Neuronal stem cell (in vitro differentiated cells): Measurements from ENCODE around the gene CHN2.

Experiments used
- DNase-seq: peaks from one replicate; pipeline ENCODE4 v3.0.0-alpha.2; 2013; ENCODE audit warnings: low spot score
- H2AFZ ChIP-seq: one replicate; pipeline ENCODE4 v1.6.1; 2013; ENCODE audit warnings: mild to moderate bottlenecking, low read length, inconsistent platforms
- H2AK5ac ChIP-seq: 2 replicates; pipeline ENCODE4 v1.6.1; 2013; ENCODE audit warnings: low read depth, mild to moderate bottlenecking, inconsistent platforms, low read length, moderate library complexity, mixed read lengths
- H2BK120ac ChIP-seq: 2 replicates; pipeline ENCODE4 v1.6.1; 2013; ENCODE audit warnings: low read depth, mild to moderate bottlenecking, inconsistent platforms, low read length, moderate library complexity, mixed read lengths
- H2BK12ac ChIP-seq: one replicate; pipeline ENCODE4 v1.6.1; 2013; ENCODE audit warnings: low read length, inconsistent platforms
- H2BK15ac ChIP-seq: 2 replicates; pipeline ENCODE4 v1.6.1; 2013; ENCODE audit warnings: mild to moderate bottlenecking, low read length, inconsistent platforms, mixed read lengths
- H2BK5ac ChIP-seq: one replicate; pipeline ENCODE4 v1.6.1; 2013; ENCODE audit warnings: inconsistent platforms, mild to moderate bottlenecking, low read length, moderate library complexity
- H3K14ac ChIP-seq: one replicate; pipeline ENCODE4 v1.6.1; 2013; ENCODE audit warnings: low read length, inconsistent platforms
- H3K18ac ChIP-seq: 2 replicates; pipeline ENCODE4 v1.6.1; 2013; ENCODE audit warnings: low read length, inconsistent platforms
- H3K23ac ChIP-seq: 2 replicates; pipeline ENCODE4 v1.6.1; 2013; ENCODE audit warnings: low read depth, mild to moderate bottlenecking, mixed read lengths, low read length, inconsistent platforms; ENCODE audit not compliant: poor library complexity
- H3K27ac ChIP-seq: replicated peaks from 3 replicates; pipeline ENCODE4 v1.5.1; 2013; ENCODE audit warnings: low read length, inconsistent platforms
- H3K27me3 ChIP-seq, 3 experiments: 2 replicates each; pipeline ENCODE4 v1.6.1; 2013; ENCODE audit warnings: low read length in 3 of 3, mild to moderate bottlenecking in 2 of 3, inconsistent platforms in 1 of 3, low read depth in 1 of 3, mixed read lengths in 1 of 3, moderate library complexity in 1 of 3; ENCODE audit not compliant: control insufficient read depth in 3 of 3, insufficient read depth in 3 of 3
- H3K36me3 ChIP-seq, 2 donors: replicated peaks in 1 of 2; 2 replicates each; pipeline ENCODE4 v1.6.1; 2013; ENCODE audit warnings: low read length in 2 of 2; ENCODE audit not compliant: control insufficient read depth in 2 of 2, insufficient read depth in 2 of 2
- H3K4ac ChIP-seq: 2 replicates; pipeline ENCODE4 v1.6.1; 2013; ENCODE audit warnings: inconsistent platforms, mild to moderate bottlenecking, low read length, moderate library complexity
- H3K4me1 ChIP-seq, 2 donors: 1 replicate in 1 of 2; 2 replicates in 1 of 2; pipeline ENCODE4 v1.6.1; 2013; ENCODE audit warnings: low read length in 2 of 2, low read depth in 1 of 2; ENCODE audit not compliant: control insufficient read depth in 2 of 2, insufficient read depth in 1 of 2
- H3K4me2 ChIP-seq: one replicate; pipeline ENCODE4 v1.6.1; 2013; ENCODE audit warnings: mild to moderate bottlenecking, low read length, inconsistent platforms; ENCODE audit not compliant: insufficient read depth, poor library complexity, severe bottlenecking
- H3K4me3 ChIP-seq, 2 donors: 2 replicates each; pipeline ENCODE4 v1.5.1; 2013; ENCODE audit warnings: low read length in 2 of 2, mild to moderate bottlenecking in 2 of 2, inconsistent platforms in 1 of 2, moderate library complexity in 1 of 2
- H3K79me1 ChIP-seq: one replicate; pipeline ENCODE4 v1.6.1; 2013; ENCODE audit warnings: low read depth, mild to moderate bottlenecking, inconsistent platforms, low read length, moderate library complexity
- H3K9ac ChIP-seq: one replicate; pipeline ENCODE4 v1.6.1; 2013; ENCODE audit warnings: mild to moderate bottlenecking, low read depth, low read length, inconsistent platforms; ENCODE audit not compliant: poor library complexity
- H3K9me3 ChIP-seq, 2 donors: replicated peaks in 1 of 2; 2 replicates each; pipeline versions ENCODE3 to v1.6.1; 2013; ENCODE audit warnings: low read length in 2 of 2, mild to moderate bottlenecking in 2 of 2, inconsistent platforms in 1 of 2, low read depth in 1 of 2, mixed read lengths in 1 of 2, moderate library complexity in 1 of 2; ENCODE audit not compliant: control insufficient read depth in 2 of 2, insufficient read depth in 1 of 2
- H4K8ac ChIP-seq: one replicate; pipeline ENCODE4 v1.6.1; 2013; ENCODE audit warnings: low read depth, mild to moderate bottlenecking, inconsistent platforms, low read length, moderate library complexity
- H4K91ac ChIP-seq: one replicate; pipeline ENCODE4 v1.6.1; 2013; ENCODE audit warnings: low read length, low read depth, mild to moderate bottlenecking, inconsistent platforms; ENCODE audit not compliant: poor library complexity
- WGBS, 2 donors: extraction: QIAGEN DNeasy Blood & Tissue Kit; methylation state at CpG; one replicate each; pipeline ENCODE4 v1.1.7; 2013; ENCODE audit warnings: missing lambda C conversion rate in 2 of 2, mixed read lengths in 1 of 2; ENCODE audit not compliant: insufficient read length in 2 of 2, insufficient replicate concordance in 1 of 2; ENCODE audit errors: extremely low coverage in 2 of 2; 5-methylcytosine and 5-hydroxymethylcytosine counted together

Gene CHN2

DNA sequence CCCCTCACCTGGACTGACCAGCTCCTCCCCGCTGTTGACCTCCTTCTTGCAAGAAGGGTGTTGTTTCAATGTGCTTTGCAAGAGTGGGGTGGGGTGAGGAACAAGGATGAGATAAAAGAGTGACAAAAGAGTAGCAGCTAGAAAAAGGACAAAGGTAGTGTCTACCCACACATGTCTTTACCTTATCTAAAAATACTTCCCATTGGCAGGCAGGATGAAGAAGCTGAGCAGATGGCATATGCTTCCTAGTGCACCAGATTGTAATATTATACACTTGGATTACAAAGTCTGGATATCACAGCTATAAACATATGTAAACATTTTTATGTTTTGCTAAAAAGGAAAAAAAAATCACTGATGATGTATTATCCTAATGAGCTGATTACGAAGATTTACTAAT, 34.5 kb downstream of the CHN2 start:
- H2BK12ac ChIP-seq = no peak overlapping the region
- WGBS, 2 donors = no CpG with 5 or more reads among the region's 2 CpGs

GRCh38 chr7:29229946-29230345, 35.4 kb downstream of the CHN2 start:
- Histone ChIP-seq H4K91ac (no peak overlapping the region), H2BK15ac (no peak overlapping the region), H3K23ac (no peak overlapping the region), H3K9ac (no peak overlapping the region), H3K4me3 (no peak overlapping the region), H2AK5ac (no peak overlapping the region), H3K27me3 (no peaks in the 10 kb centered on the region), H2BK5ac (no peak overlapping the region), H3K4ac (no peak overlapping the region), H3K18ac (no peak overlapping the region), H2AFZ (no peak overlapping the region), H2BK120ac (no peak overlapping the region), H3K9me3 (no peaks in the 10 kb centered on the region), H3K4me2 (no peak overlapping the region), H2BK12ac (no peak overlapping the region), H3K27ac (no peak overlapping the region), H3K79me1 (no peaks in the 10 kb centered on the region), H4K8ac (no peak overlapping the region), H3K4me1 (peaks cover 2 to 14% of the 10 kb centered on the region in 2 donors), H3K14ac (no peak overlapping the region), H3K36me3 (no peaks in the 10 kb centered on the region)
- whole genome bisulfite sequencing, 2 donors = no CpG with 5 or more reads among the region's 3 CpGs
- DNase-seq = no peak

More for the DNA sequence above, 34.5 kb downstream of the CHN2 start:
- Histone ChIP-seq H3K18ac (no peak overlapping the region), H2BK5ac (no peak overlapping the region), H4K8ac (no peak overlapping the region), H2BK15ac (no peak overlapping the region), H3K23ac (no peak overlapping the region), H3K27ac (no peak overlapping the region), H3K27me3 (no peaks in the 10 kb centered on the region), H3K4ac (no peak overlapping the region), H3K4me2 (no peak overlapping the region), H2BK120ac (no peak overlapping the region), H3K4me1 (peaks cover 2 to 14% of the 10 kb centered on the region in 2 donors), H3K9ac (no peak overlapping the region), H4K91ac (no peak overlapping the region), H3K79me1 (no peaks in the 10 kb centered on the region), H2AFZ (no peak overlapping the region), H2AK5ac (no peak overlapping the region), H3K9me3 (no peaks in the 10 kb centered on the region), H3K36me3 (no peaks in the 10 kb centered on the region), H3K4me3 (no peak overlapping the region), H3K14ac (no peak overlapping the region)
- no peak for DNase-seq

DNA sequence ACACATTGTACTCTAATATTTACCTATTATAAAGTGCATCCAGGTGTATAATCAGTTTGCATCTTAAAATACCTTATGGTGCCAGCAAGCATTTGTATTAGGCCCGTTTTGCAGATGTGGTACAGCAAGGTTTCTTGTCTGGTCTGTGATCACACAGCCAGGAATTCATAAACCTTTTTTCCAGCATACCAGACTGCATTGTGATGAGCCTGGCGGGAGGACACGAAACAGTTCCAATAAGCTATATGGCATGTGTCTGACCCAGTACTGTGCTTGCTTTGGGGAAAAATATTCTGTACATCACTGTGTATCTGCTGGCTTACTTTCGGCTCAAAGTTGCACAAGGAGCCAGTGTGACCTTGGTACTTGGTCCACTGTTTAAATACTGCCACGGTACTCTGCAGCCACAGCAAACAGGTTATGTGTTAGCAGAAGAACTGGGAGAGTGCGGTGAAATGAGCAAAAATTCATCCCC, 36.3 kb downstream of the CHN2 start:
- no peak for DNase-seq
- no peak overlapping the region for H3K4me3 ChIP-seq
- no peak overlapping the region for H3K23ac ChIP-seq
- H3K79me1 ChIP-seq = no peaks in the 10 kb centered on the region
- no peak overlapping the region for H2BK120ac ChIP-seq
- H2BK5ac ChIP-seq = no peak overlapping the region
- peak overlapping the region; percentile 46 for H3K4ac ChIP-seq
- WGBS, 2 donors = no CpG with 5 or more reads among the region's 6 CpGs
- no peak overlapping the region for H3K14ac ChIP-seq
- peaks cover 2 to 14% of the 10 kb centered on the region in 2 donors for H3K4me1 ChIP-seq
- no peak overlapping the region for H2AFZ ChIP-seq
- no peak overlapping the region for H3K9ac ChIP-seq
- H2BK15ac ChIP-seq = no peak overlapping the region
- no peak overlapping the region for H4K8ac ChIP-seq
- H3K27ac ChIP-seq = no peak overlapping the region
- H3K4me2 ChIP-seq = no peak overlapping the region
- no peaks in the 10 kb centered on the region for H3K9me3 ChIP-seq
- no peak overlapping the region for H2BK12ac ChIP-seq
- H3K36me3 ChIP-seq = no peaks in the 10 kb centered on the region
- no peak overlapping the region for H2AK5ac ChIP-seq
- no peaks in the 10 kb centered on the region for H3K27me3 ChIP-seq
- H4K91ac ChIP-seq = no peak overlapping the region
- no peak overlapping the region for H3K18ac ChIP-seq

DNA sequence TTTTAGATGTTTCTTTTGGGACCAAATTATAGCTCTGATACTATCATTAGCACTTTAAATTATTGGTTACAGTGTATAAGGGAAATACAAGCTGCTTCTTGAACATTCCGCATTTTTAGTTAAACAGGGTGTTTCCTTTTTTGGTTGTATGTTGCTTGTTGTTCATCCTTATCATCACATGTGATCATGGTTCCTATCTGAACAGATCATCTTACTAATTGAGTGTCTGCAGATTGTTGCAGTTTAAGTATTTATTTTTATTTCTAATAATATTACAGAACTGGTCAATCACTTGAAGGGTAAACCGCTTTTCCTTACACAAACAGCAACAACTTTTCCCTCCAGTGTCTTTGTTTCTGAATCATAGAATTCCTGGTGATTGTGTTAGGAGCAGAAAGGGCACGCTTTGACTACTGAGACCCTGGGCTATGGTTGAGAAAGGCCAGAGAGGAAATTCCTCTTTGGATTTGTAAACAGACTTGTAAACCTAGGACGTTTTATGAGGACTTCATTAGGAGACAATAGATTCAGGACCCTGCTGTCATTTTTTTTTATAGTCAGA, 37.2 kb downstream of the CHN2 start:
- Histone ChIP-seq H3K4me2 (no peak overlapping the region), H3K27ac (no peak overlapping the region), H2AK5ac (no peak overlapping the region), H3K18ac (no peak overlapping the region), H2BK15ac (no peak overlapping the region), H3K36me3 (no peaks in the 10 kb centered on the region), H4K91ac (no peak overlapping the region), H4K8ac (no peak overlapping the region), H3K27me3 (no peaks in the 10 kb centered on the region), H3K4ac (no peak overlapping the region), H3K79me1 (no peaks in the 10 kb centered on the region), H3K4me1 (peaks cover 2 to 14% of the 10 kb centered on the region in 2 donors), H3K14ac (no peak overlapping the region), H2AFZ (no peak overlapping the region), H3K4me3 (no peak overlapping the region), H2BK5ac (no peak overlapping the region), H3K23ac (no peak overlapping the region), H2BK120ac (no peak overlapping the region), H3K9me3 (no peaks in the 10 kb centered on the region), H3K9ac (no peak overlapping the region), H2BK12ac (no peak overlapping the region)
- no CpG with 5 or more reads among the region's 4 CpGs for whole genome bisulfite sequencing, 2 donors
- peak; percentile 29 for DNase-seq
